GM23338 (cell line): ENCODE measurements around the gene TCF12.
"Not testable (repeated sequence)": the region's sequence is repeated elsewhere in the genome, so short reads cannot be mapped to it uniquely, and the experiment has no call there.

Source experiments
- CREB1 ChIP-seq: fragments of 250-450 bp; sonication (Bioruptor Pico); IDR thresholded peaks from 2 replicates; pipeline ENCODE4 v1.5.0; 2020; ENCODE audit warnings: low read depth, mild to moderate bottlenecking, moderate library complexity
- EZH2 ChIP-seq: fragments of 200-600 bp; sonication (generic); IDR thresholded peaks from one replicate; pipeline ENCODE4 v1.8.0; 2017; ENCODE audit warnings: antibody characterized with exemption, mild to moderate bottlenecking, low read depth; ENCODE audit not compliant: unreplicated experiment
- JUNB ChIP-seq: IDR thresholded peaks from one replicate; pipeline ENCODE4 v1.6.1; 2016; ENCODE audit warnings: antibody characterized with exemption; ENCODE audit not compliant: unreplicated experiment
- NANOG ChIP-seq: IDR thresholded peaks from 2 replicates; pipeline ENCODE4 v1.6.1; 2016; ENCODE audit warnings: antibody characterized with exemption, borderline replicate concordance
- REST ChIP-seq: IDR thresholded peaks from one replicate; pipeline ENCODE4 v1.6.1; 2018; ENCODE audit warnings: antibody characterized with exemption; ENCODE audit not compliant: unreplicated experiment
- ZNF331 ChIP-seq: fragments of 250-450 bp; sonication (Bioruptor Pico); IDR thresholded peaks from 2 replicates; pipeline ENCODE4 v1.5.0; 2020; ENCODE audit warnings: low read depth, mild to moderate bottlenecking, moderate library complexity
- TF ChIP-seq, protein P1 (sequence below), 2 experiments: fragments of 200-600 bp in 1 of 2; sonication (generic) in 1 of 2; conservative IDR thresholded peaks; 2 replicates each; pipeline versions ENCODE4 v1.5.1 to v1.6.1; 2016 to 2017; ENCODE audit warnings: antibody characterized with exemption in 2 of 2, low read depth in 2 of 2, mild to moderate bottlenecking in 2 of 2, moderate library complexity in 1 of 2

DNA sequence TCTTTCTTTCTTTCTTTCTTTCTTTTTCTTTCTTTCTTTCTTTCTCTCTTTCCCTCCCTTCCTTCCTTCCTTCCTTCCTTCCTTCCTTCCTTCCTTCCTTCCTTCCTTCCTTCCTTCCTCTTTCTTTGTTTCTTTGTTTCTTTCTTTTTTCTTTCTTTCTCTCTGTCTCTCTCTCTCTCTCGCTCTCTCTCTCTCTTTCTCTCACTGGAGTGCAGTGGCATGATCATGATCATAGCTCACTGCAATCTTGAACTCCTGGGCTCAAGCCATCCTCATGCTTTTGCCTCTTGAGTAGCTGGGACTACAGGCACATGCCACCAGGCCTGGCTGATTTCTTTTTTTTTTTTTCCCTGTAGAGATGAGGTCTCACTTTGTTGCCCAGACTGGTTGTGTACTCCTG, 89.4 kb downstream of the TCF12 start:
- TF ChIP-seq CREB1 (CRISPR knock-in tag); NANOG; ZNF331 (CRISPR knock-in tag); REST; EZH2; JUNB: not testable (repeated sequence)
- TF ChIP-seq, protein P1, sequence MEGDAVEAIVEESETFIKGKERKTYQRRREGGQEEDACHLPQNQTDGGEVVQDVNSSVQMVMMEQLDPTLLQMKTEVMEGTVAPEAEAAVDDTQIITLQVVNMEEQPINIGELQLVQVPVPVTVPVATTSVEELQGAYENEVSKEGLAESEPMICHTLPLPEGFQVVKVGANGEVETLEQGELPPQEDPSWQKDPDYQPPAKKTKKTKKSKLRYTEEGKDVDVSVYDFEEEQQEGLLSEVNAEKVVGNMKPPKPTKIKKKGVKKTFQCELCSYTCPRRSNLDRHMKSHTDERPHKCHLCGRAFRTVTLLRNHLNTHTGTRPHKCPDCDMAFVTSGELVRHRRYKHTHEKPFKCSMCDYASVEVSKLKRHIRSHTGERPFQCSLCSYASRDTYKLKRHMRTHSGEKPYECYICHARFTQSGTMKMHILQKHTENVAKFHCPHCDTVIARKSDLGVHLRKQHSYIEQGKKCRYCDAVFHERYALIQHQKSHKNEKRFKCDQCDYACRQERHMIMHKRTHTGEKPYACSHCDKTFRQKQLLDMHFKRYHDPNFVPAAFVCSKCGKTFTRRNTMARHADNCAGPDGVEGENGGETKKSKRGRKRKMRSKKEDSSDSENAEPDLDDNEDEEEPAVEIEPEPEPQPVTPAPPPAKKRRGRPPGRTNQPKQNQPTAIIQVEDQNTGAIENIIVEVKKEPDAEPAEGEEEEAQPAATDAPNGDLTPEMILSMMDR (conservative IDR thresholded peaks at IDR 0.05; ENCODE audit: low read depth in 2 of 2): not testable (repeated sequence)
